ENCODE measurements around the gene ZNF385A.

ZNF385A gene

GRCh38 chr12:54392485-54393206 lies 8.1 kb upstream of the ZNF385A start:
- DNase-seq (ENCODE audit: low read depth) = no peak

DNA sequence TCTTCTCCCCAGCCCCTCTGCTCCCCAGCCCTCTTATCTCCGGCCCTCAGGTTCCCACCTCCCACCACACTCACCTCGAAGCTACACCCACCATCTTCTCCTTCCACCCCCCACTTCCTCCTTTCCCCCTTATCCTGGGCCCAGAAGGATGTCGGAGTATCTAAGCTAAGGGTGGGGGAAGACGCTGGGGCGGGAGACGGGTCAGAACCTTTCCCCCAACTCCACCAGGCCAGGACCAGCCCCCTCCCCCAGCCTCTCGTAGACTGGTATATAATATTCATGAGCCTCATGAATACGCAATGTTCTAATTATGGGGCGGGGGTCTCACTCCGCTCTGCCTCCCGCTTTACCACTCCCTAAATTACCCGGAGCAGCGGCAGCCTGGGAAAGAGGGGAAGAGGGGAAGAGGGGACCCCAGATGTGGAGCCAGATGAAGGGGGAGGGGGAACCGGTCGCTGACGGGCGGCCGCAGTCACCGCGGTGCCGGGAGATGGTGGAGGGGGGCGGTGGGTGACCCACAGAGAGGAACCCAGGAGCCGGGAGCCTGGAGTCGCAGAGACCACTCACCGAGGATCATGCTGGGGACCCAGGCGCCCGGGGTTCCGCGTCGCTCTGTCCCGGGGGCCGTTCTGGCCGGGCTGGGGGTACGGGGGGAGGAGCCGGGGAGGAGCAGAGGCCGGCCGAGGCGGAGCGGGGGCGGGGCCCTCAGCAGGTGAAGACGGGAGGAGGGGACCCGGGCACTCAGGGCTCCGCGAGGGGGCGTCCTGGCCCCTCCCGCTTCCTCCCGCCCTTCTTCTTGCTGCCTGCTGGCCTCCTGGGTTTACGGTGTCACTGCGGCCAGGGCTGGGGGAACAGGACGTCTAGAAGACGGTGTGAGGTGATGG lies 6.4 kb upstream of the ZNF385A start:
- peak; percentile 54 for DNase-seq (ENCODE audit: low read depth)

GRCh38 chr12:54390176-54390667 lies 5.7 kb upstream of the ZNF385A start:
- DNase-seq (ENCODE audit: low read depth) = no peak

DNA sequence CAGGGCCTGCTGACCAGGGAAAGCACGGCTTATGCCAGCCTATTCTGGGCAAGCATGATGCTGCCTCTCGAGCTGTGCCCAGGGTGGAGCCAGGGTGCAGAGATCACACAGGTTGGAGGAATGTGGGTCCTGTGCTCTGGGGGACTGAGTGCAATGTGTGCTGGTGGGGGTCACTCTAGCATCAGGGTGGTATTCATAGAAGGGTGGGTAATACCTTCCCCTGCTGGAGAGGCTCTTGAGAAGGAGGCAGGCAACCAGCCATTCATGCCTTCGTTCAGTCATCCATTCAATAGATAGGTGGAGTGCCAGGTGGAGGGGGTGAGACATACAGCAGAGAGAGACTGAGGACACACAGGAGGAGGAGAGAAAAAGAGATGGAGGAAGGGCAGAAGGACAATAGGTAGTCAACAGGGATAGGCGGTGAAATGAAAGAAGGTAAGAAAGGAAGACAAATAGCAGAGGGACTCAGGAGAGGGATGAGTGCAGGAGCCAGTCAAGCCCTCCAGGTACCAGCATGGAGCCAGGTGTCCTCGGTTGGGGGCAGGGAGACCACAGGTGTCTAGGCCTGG lies 5.2 kb upstream of the ZNF385A start:
- DNase-seq (ENCODE audit: low read depth) = no peak

- no peak for DNase-seq (ENCODE audit: low read depth)
Observed at GRCh38 chr12:54389134-54389508, 4.6 kb upstream of the ZNF385A start.

DNA sequence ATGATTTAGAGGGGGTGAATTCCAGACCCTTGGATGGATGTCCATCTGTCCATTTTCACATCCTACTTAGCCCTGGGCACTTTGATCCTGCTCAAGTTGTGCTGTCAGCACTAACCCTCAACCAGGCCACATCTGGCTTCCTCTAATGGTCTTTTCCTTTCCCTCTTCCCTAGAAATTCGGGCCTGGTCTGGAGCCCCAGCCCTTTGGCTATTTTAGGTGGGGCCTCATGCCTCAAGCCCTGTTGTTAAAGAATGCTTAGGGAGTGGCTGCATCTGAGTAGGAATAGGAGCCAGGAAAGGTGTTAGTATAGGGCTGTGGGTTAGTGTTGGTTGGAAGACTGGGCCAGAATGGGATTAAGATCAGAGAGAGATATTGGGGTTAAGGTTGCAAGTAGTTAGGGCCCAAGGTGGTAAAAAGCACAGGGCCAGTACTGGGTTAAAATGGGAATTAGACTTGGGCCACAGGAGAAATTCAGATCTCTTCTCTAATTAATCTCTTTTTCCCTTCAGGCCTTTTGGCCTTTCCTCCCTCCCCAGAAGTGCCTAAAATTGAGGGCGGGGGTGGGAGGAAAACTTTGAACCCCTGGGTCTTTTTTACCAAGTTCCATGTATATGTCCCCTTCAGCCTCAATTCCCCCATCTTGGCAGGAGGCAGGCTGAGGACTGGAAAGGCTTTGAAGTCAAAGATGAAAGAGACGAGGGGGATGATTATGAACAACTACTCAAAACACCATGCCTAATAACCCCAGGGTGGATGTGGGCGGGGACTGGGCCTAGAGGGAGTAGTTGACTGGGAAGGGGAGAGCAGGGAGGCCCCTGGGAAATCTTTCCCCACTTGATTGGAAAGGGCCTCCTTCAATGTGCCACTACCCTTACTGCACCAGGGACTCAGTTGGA lies 4.0 kb upstream of the ZNF385A start:
- no peak for DNase-seq (ENCODE audit: low read depth)

DNA sequence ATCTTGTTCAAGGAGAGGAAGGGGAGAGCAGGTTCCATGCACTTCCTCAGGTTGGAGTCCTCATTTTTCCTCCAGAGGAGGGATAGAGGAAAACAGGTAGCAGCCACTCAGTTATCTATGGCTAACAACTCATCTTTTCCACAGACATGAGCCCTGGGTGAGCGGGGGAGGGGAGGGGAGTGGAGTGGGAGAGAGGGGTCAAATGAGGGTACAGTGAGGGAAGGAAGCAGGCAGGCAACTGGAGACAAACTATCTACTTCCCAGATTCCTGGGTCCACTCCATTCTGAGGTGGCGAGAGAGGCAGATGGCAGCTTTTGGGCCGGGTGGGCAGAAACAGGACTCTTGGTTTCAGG lies 2.6 kb upstream of the ZNF385A start:
- DNase-seq (ENCODE audit: low read depth) = no peak

DNA sequence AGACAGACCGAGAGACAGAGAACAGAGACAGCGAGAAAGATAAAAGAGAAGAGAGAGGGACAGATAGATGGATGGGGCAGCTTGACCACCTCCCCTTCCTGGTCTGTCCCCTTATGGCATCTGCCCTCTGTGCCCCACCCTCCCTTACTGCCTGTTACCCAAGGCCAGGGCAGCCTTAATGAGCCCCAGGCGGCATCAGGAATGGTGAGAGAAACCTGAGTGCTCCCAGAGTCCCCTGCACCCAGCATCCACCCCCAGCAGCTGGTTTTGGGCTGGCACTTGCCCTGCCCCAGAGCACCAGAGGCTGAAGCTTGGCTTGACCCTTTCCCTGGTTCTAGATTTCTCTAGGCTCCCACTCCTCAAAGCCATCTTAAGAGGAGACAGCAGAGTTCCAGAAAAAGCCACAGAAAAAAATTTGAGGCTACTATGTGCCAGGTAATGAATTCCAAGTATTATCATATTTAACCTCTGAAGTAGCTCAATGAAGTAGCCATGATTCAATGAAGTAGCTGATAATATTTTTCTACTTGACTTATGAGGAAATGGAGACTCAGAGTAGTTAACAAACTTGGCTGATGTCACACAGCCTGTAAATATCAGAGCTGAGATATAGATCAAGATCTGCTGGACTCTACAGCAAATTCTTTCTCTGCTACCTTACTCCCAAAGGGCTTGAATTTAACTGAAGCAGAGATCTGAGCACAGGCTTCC lies 2.0 kb upstream of the ZNF385A start:
- DNase-seq (ENCODE audit: low read depth) = no peak

DNA sequence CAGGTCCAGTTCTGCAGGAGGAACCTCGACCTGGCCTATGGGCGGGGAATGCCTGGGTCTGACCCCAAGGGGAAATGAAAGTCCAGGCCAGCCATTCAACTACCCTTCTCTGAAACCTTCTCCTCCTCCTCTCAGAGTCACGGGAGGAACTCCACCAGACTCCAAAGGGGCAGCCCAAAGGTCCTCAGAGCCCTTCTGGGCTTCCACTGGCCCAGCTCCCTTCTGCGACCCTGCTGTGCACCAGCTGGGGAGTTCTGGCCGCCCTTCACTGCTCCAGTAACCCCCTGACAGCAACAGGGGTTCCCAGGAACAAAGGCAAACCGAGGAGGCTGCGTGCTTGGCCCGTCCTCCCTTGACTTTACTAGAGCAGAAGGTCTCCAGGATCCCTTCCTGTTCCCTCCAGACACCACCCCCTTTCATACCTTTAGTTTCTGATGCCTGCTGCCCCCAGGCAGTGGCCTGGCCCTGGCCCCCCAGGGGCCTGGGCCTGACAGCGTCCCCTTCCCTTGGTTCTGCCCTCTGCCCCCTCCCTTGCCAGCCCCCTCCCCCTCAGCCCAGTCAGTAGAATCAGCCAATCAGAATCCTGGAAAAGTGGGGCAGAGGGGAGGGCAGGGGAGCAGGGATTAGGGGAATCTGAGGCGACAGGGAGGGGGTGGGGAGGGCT lies 850 bp upstream of the ZNF385A start:
- DNase-seq (ENCODE audit: low read depth) = no peak

GRCh38 chr12:54383041-54383609 lies 1.4 kb downstream of the ZNF385A start:
- no peak for DNase-seq (ENCODE audit: low read depth)

- DNase-seq (ENCODE audit: low read depth) = no peak
Observed at GRCh38 chr12:54381136-54381535, 3.4 kb downstream of the ZNF385A start.

DNA sequence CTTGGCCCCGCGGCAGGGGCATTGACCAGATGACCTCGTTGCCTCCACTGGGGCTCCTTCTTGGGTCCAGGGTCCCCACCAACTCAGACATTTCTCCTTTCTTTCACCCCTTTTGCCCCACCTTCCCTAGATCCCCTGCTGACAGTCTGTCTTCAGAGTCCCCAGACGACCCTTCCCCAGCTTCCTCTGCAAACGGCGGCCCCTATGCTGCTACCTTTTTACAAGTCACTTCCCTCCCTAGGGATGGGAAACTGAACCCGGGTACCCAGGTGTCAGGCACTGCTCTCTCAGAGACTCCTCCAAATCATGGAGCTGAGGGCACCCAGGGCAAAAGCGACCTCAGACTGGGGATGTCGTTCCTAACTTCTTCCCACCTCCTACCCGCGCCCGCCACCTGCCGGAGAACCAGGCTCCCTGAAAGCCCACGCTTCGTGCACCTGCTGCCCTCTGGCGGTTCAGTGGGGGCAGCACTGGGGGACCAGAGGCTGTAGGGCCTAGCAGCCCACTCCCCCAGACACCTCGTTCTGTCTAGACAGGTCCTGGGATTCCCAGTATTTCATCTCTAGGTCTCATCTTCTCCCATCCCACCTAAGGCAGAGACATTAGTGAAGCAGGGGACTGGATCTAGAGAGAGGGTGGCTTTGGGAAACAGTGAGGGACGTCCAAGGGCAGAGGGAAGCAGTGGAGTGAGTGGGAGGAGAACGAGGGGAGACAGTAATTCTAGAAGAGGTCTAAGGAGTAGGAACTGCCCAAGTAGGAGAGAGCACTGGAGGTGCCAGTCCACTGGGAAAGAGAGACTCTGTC lies 4.9 kb downstream of the ZNF385A start:
- peak; percentile 80 for DNase-seq (ENCODE audit: low read depth)

GRCh38 chr12:54378796-54379397 lies 5.6 kb downstream of the ZNF385A start:
- no peak for DNase-seq (ENCODE audit: low read depth)

GRCh38 chr12:54377797-54378515 lies 6.6 kb downstream of the ZNF385A start:
- no peak for DNase-seq (ENCODE audit: low read depth)

GRCh38 chr12:54377007-54377406 lies 7.5 kb downstream of the ZNF385A start:
- DNase-seq (ENCODE audit: low read depth) = no peak

DNA sequence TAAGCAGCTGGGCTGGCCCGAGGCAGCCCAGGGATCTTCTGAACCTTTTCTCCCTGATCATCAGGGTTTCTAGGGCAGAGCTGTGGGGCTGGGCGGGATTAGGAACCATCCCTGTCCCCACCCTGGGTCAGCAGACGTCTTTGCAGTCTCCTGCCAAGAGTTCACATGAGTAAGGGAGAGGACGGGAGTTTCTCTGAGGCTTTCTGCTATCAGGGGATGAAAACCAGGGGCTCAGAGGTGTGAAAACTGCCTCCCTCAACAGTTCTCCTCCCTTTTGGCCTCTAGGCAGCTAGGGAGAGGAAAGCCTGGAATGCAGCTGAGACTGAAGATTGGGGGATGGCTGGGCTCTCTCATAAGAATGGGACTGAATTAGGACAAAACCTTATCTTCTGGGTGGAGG lies 7.9 kb downstream of the ZNF385A start:
- no peak for DNase-seq (ENCODE audit: low read depth)

- no peak for DNase-seq (ENCODE audit: low read depth)
Observed at GRCh38 chr12:54375259-54375579, 9.3 kb downstream of the ZNF385A start.

GRCh38 chr12:54374562-54375258 lies 9.8 kb downstream of the ZNF385A start:
- DNase-seq (ENCODE audit: low read depth) = no peak

Data from activated T-helper 1 cell treated with Interleukin-2 at 50 U/mL for 16 hours (primary cell).